Peyer's patch (tissue), 4 donors: ENCODE data around the gene MTRR.

Experiments used
- CTCF ChIP-seq, 6 experiments: fragments of 450-650 bp in 4 of 6; fragments of 200-600 bp in 2 of 6; sonication (generic) in 1 of 6; IDR thresholded peaks; one replicate each; pipeline ENCODE4 v1.5.1; 2017 to 2019; ENCODE audit warnings: antibody characterized with exemption in 6 of 6, mild to moderate bottlenecking in 3 of 6, moderate library complexity in 1 of 6
- POLR2A ChIP-seq, 2 donors: fragments of 450-650 bp; IDR thresholded peaks; one replicate each; pipeline ENCODE4 v1.5.1; 2017; ENCODE audit warnings: antibody characterized with exemption in 2 of 2, mild to moderate bottlenecking in 2 of 2, moderate library complexity in 2 of 2

GRCh38 chr5:7878381-7878873 lies 9.5 kb downstream of the MTRR start:
- TF ChIP-seq CTCF (IDR thresholded peaks at IDR 0.05) (no peak), POLR2A (IDR thresholded peaks at IDR 0.05) (no peak)
